ENCODE measurements around the gene ST6GALNAC4.
A peak's percentile ranks its signal among the peaks of the same experiment; 100 is the strongest.

The ST6GALNAC4 gene

GRCh38 chr9:127928676-127929624 lies 12.1 kb upstream of the ST6GALNAC4 start:
- no peak for DNase-seq

GRCh38 chr9:127927988-127928675 lies 11.3 kb upstream of the ST6GALNAC4 start:
- DNase-seq: no peak

DNA sequence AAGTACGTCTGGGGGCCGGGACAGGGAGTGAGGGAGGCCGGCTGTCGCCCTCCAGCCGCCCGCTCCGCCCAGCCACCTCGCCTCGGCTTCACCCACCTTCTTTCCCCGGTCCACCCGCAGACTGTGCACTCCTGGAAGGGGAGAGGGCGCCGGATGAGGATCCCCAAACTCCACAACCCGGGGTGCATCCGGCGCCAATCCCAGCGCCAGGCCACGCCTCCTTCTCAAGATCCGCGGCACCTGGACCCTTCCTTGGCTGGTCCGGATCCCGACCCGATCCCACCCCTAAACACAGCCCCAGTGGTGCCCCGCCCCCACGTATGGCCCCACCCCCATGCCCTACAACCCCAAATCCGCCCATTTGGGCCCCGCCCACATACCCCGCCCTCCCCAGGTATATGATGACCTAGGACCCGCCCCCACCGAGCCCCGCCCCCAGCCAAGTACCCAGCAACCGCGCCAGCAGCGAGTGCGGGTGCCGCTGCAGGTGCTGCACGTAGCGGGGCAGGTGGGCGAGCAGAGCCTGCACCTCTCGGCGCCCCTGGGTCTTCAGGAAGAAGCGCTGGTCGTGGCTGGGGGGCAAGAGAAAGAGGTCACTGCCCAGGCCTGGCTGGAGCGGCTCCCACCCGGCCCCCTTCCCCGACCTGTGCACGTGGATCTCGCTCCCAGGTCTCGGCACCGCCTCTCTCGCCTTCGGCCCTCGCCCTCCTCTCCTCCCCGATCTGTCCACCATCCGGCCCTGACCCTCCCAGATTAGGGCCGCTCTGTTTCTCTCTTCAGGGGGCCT lies 10.6 kb upstream of the ST6GALNAC4 start:
- DNase-seq: peak; percentile 85

DNA sequence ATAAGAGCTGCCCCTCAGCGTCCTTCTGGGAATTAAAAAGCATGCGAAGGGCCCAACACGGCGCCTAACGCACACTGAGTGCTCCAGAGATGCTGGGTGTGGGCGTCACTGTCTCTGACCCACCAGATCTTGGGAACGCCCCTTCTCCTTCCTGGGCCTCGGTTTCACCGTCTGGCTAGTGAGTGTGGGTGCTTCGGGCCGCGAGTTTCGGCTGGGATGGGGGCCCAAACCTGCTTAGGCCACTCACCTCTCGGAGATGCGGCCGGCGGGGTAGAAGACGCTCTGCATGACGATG lies 10.0 kb upstream of the ST6GALNAC4 start:
- DNase-seq: no peak

DNA sequence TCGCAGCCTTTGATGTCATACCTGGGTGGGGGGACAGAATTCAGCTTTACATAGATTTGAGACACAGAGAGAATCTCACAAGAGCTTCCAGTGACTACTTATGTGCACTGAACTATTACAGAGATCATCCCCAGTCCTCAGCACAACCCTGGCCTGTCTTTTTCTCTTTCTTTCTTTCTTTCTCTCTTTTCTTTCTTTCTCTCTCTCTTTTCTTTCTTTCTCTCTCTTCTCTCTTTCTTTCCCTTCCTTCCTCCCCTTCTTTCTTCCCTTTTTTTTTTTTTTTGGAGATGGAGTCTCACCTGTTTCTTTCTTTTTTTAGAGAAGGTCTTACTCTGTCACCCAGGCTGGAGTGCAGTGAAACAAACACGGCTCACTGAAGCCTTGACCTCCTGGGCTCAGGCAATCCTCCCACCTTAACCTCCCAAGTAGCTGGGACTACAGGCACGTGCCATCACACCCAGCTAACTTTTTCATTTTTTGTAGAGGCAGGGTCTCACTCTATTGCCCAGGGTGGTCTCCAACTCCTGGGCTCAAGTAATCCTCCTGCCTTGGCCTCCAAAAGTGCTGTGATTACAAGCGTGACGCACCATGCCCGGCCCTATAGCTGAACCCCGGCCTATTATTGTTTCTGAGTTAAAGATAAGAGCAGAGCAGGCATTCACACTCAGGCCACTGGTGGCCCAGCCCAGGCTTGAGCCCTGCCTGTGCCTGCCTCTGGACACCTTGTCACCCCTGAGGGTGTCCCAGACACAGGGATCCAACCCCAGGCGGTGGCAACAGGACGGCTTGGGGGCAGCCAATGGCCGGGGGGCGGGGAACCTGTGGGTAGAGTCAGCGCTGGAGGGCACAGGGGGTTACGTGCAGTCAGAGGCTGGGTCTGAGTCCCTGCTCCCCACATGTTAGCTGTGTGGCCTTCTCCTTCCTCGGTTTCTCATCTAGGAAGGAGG lies 9.4 kb upstream of the ST6GALNAC4 start:
- DNase-seq: no peak

- no peak for DNase-seq
Observed at GRCh38 chr9:127924736-127925444, 8.0 kb upstream of the ST6GALNAC4 start.

- no peak for DNase-seq
Observed at GRCh38 chr9:127923771-127924170, 6.9 kb upstream of the ST6GALNAC4 start.

DNA sequence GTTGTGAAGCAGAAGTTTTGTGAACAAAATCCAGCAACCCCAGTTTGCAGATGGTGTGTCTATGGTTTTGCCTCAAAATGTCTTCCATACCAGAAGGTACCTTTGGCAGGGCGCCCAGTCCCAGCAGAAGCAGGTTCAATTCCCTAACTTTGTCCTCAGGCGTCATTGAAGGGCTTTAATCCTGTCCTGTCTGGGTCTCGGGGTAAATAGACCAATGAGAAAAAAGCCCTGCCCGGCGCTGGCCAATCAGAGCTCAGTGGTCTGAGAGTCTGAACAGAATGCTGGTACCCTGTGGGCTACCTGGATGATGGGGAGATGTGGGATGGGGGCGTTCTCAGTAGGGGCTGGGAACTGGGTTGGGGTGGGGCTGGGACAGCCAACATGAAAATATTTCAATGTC lies 6.2 kb upstream of the ST6GALNAC4 start:
- DNase-seq: no peak

DNA sequence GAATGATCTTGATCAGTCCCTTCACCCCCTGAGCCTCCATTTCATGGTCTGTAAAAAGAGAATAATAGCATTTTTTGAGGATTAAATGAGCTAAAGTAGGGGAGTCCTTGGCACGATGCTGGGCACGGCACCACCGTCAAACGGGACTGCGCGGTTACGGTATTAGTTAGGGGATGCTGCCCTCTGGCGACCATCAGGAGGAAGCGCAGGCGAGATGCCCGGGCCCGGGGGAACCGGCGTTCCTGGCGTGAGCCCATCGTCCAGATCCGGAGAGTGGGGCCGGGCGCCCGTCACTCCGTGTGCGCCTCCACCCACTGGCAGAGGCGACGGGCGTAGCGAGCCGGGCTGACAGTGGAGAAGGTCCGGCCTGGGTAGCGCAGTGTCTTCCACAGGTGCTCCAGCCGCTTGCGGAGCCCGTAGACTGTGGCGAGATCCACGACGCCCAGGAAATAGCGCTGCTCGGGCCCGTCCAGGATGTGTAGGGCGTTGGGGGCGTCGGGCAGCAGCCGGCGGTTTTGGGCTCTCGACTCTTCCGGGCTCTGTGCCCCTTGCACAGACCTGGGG lies 4.8 kb upstream of the ST6GALNAC4 start:
- DNase-seq: peak; percentile 81

- DNase-seq: no peak
Observed at GRCh38 chr9:127920794-127921193, 4.0 kb upstream of the ST6GALNAC4 start.

DNA sequence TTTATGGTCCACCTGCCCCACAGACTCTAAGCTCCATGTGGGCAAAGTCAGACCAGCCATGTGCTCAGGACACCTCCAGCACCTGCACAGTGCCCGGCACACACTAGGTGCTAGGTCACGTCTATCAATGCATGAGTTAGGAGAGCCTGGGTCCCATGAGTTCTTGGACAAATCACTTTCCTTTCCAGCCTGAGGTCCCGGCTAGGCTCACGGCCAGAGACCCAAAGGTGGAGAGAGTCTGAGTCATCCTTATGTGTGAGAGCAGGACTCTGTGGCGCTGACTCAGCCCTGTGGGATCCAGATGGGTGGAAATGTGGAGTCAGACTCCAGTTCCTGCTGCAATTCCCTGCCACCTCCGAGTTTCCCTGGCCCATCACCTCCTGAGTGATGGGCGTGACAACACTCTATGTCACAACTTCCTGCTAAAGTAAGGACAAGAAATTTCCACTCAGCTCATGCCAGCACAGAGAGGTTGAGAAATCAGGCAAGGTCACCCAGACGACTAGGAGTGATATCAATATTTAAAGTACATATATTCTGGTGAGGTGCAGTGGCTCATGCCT lies 2.5 kb upstream of the ST6GALNAC4 start:
- no peak for DNase-seq

DNA sequence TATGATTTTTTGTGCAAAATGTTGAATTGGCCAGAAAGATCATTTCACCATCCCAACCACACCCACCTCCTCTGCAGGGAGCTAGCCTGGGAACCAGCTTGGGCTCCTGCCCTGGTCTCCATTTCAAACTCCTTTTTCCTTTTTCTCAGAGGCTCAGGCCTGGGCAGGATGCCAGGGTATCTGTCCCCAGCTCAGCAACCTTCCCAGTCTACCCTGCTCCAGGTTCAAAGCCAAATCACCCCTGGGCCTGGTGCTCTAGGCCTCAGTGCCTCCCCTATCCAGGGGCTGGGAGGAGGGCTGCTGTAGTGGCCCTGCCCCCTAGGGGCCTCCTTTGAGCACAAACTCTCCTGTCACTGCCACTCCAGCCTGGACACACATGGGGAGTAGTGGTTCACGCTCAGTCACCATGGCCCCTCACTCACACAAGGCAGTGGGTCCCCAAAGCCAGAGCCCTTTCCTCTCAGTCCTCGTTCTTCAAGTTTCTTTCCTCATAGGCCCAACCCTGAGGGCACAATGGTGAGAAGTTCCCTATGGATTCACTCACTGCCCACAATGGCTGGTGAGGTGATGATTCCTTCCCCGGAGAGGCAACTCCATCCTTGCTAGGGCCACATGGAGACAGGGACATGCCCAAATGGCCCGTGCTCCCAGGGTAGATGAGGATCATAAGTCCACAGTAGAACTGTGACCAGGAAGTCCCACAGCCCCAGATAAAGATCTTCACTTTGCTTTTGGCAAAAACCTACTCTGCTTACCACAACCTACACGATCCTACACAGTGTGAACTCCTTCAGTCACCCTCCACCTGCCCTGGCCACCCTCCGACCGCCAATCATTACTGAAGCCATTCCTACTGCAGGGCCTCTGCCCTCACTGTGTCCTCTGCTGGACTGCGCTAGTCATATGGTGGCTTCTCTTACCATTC lies 1.6 kb upstream of the ST6GALNAC4 start:
- no peak for DNase-seq

DNA sequence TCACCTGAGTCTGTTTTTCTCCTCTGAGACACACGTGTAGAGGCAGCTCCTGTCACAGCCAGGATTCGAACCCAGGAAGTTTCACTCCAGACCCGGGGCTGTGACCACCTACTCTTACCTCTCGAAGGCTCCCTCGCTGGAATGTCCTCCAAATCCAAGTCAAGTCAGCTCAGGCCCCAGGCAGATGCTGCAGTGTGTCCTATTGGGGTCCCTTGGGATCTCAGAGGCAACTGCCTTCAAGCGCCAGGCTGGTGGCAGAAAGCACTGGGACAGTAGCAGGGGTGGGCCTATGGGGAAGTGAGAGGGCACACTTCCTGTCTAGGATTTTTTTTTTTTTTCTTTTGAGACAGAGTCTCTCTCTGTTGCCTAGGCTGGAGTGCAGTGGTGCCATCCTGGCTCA lies 762 bp upstream of the ST6GALNAC4 start:
- no peak for DNase-seq

GRCh38 chr9:127915801-127916719 lies 781 bp downstream of the ST6GALNAC4 start:
- peak; percentile 66 for DNase-seq

- no peak for DNase-seq
Observed at GRCh38 chr9:127915325-127915752, 1.5 kb downstream of the ST6GALNAC4 start.

- no peak for DNase-seq
Observed at GRCh38 chr9:127913682-127914081, 3.2 kb downstream of the ST6GALNAC4 start.

DNA sequence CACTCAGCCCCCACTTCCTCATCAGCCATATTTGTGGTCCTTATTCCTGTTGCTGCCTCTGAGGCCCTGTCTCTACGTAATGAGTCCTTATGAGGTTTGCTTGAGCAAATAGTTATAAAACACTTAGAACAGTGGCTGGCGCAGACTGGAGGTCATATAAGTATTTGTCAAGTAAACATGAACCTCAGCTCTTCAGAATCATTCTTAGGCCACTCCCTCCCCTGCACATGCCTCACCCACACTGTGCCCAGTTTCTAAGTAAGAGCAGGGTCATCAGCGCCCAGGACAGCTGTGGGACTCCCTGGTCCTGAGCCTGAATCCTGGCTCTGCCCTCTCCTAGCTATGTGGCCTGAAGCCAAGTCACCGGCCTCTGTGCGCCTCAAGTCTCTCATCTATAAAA lies 4.0 kb downstream of the ST6GALNAC4 start:
- DNase-seq: no peak

DNA sequence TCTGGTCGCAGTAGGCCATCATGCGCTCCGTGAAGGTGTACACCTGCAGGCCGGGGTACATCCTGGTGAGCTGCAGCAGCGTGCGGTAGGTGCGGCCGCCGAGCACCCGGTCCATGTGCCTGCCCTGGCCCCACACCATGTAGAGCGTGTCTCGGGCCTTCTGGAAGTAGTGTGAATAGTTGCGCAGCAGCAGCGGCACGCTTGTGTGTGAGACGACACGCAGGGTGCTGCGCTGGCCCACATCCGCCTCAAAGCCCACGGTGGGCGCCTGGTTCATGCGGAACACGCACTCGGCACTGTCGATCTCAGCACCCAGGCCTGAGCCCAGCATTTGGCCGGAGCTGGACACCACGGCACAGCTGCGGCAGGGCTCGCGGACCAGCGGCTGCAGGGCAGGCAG lies 4.5 kb downstream of the ST6GALNAC4 start:
- no peak for DNase-seq

Measured in CD4-positive, alpha-beta T cell treated with Interleukin-21 for 1 hour (primary cell).